ENCODE data around the gene TYMP.

TYMP gene, protein sequence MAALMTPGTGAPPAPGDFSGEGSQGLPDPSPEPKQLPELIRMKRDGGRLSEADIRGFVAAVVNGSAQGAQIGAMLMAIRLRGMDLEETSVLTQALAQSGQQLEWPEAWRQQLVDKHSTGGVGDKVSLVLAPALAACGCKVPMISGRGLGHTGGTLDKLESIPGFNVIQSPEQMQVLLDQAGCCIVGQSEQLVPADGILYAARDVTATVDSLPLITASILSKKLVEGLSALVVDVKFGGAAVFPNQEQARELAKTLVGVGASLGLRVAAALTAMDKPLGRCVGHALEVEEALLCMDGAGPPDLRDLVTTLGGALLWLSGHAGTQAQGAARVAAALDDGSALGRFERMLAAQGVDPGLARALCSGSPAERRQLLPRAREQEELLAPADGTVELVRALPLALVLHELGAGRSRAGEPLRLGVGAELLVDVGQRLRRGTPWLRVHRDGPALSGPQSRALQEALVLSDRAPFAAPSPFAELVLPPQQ

GRCh38 chr22:50529897-50530579 lies at the start of gene TYMP:
Gene TYMP (minus strand): TSS chr22:50530012. CDS start chr22:50529709, 303 bp downstream.
- in situ Hi-C loops (cut with HindIII; ENCODE audit: low sequenced_read_pairs): no loop called here

- in situ Hi-C loops (cut with HindIII; ENCODE audit: low sequenced_read_pairs): no loop called here
Observed at GRCh38 chr22:50578776-50579310, 49.0 kb upstream of the TYMP start.

DNA sequence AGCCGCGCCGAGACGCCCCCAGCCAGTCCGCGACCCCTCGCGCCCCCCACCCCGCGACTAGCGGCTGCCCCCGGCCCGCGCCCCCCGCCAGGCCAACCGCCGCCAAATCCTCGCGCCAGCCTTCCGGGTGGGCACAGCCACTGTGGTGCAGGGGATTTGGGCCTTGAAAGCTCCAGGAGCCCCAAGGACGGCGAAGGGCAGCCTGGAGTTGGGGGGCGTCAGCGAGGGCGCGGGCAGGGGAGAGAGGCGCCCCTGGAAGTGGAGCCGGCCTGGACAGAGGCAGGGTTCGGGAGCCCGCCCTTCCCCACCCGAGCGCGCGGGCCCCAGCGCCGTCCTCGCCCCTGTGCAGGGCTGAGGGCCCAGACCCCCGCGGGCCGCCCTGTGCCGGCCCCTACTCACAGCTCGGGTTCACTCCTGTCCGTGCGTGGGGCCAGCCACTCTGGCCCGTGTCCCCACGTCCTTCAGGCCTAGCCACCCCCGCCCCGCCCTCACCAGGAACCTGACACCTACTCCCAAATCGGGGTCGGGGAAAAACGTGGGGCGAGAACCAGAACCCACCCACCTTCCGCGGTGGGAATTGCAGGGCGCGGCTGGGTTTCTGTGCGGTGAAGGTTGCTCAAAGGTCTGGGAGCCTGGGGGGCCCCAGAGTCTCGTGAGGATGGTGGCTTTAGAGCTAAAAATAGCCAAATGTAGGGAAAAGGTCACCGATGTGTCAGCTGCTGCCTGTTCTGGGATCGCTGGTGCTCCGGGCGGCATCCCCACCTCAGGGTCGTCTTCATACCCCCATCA lies 48.4 kb upstream of the TYMP start, which contains the start of gene CPT1B:
TSS of gene CPT1B (minus strand) at position 441 of the 789 bp plus-strand sequence. CDS start 512 bp downstream, outside the sequence.
- in situ Hi-C loops (cut with HindIII; ENCODE audit: low sequenced_read_pairs): no loop called here

GRCh38 chr22:50577697-50577986 lies 47.8 kb upstream of the TYMP start:
- in situ Hi-C loops (cut with HindIII; ENCODE audit: low sequenced_read_pairs): no loop called here

GRCh38 chr22:50576806-50577696 lies 47.2 kb upstream of the TYMP start:
- in situ Hi-C loops (cut with HindIII; ENCODE audit: low sequenced_read_pairs): no loop called here

DNA sequence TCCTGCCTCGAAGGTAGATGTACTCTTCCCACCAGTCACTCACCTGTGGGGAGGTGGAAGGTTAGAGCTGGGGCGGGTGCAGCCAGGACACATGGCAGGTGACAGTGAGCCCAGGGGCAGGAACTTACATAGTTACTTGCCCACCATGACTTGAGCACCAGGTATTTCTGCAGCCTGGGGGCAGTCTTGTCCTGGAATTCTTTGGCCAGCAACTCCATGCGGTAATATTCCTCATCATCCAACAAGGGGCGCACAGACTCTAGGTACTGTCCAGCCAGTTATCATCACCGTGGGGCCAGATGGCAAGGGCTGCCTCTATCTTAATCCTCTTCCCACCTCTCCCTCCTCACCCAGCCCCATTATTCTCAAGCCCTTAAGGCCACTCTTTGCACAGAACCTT lies 46.3 kb upstream of the TYMP start:
- in situ Hi-C loops (cut with HindIII; ENCODE audit: low sequenced_read_pairs): no loop called here

GRCh38 chr22:50575426-50575941 lies 45.7 kb upstream of the TYMP start:
- in situ Hi-C loops (cut with HindIII; ENCODE audit: low sequenced_read_pairs): no loop called here

GRCh38 chr22:50574383-50574755 lies 44.6 kb upstream of the TYMP start:
- in situ Hi-C loops (cut with HindIII; ENCODE audit: low sequenced_read_pairs): no loop called here

GRCh38 chr22:50573491-50574382 lies 43.9 kb upstream of the TYMP start:
- in situ Hi-C loops (cut with HindIII; ENCODE audit: low sequenced_read_pairs): no loop called here

DNA sequence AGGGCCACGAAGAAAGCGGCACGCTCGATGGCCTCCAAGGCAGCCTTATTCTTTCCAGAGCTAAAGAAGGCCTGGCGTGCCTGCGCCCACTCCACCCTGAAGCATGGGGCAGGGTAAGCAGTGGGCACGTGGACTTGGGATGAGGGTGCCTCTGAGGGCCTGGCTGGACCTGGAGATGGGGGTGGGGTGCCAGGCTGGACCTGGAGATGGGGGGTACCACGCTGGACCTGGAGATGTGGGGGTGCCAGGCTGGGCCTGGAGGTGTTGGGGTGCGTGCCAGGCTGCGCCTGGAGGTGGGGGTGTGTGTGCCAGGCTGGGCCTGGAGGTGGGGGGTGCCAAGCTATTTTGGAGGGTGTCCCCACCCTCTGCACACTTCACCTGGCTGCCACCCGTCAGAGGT lies 43.2 kb upstream of the TYMP start:
- in situ Hi-C loops (cut with HindIII; ENCODE audit: low sequenced_read_pairs): no loop called here

- in situ Hi-C loops (cut with HindIII; ENCODE audit: low sequenced_read_pairs): no loop called here
Observed at GRCh38 chr22:50571264-50572175, 41.7 kb upstream of the TYMP start.

DNA sequence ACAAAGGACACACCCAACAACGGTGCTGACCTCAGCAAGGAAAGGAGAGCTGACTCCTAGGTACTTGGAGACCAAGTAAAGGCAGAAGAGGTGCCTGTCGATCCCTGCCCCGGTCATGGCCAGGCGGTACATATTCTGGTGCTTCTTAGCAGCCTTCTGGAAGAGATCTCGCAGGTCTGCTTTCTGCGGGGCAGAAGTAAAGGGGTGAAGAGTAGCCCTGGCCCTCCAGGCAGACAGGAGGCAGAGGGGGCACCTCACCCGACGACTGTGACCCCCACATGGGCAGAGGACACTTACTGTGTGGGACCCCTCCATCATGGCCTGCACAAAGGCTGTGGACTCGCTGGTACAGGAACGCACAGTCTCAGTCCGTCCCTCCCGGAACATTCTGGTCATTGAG lies 41.0 kb upstream of the TYMP start:
- in situ Hi-C loops (cut with HindIII; ENCODE audit: low sequenced_read_pairs): no loop called here

- in situ Hi-C loops (cut with HindIII; ENCODE audit: low sequenced_read_pairs): no loop called here
Observed at GRCh38 chr22:50569896-50570535, 40.2 kb upstream of the TYMP start.

DNA sequence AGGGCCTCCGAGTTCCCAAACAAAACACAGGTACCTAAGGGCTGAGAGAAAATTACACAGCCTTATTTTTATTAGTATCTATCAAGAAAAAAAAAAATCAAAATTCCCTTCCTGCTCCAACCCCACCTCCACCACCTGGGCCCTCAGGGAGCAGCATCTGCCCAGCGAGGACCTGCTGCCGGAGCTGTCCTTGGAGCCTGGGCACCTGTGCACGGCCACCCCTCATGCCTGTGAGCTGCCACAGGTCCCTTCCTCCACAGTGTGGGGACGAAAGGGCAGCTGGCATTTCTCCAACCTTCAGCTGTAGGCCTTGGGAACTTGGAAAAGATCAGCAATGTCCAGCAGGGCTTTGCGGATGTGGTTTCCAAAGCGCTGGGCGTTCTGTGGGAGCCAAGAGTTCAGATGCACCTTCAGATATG lies 39.2 kb upstream of the TYMP start:
- in situ Hi-C loops (cut with HindIII; ENCODE audit: low sequenced_read_pairs): no loop called here

DNA sequence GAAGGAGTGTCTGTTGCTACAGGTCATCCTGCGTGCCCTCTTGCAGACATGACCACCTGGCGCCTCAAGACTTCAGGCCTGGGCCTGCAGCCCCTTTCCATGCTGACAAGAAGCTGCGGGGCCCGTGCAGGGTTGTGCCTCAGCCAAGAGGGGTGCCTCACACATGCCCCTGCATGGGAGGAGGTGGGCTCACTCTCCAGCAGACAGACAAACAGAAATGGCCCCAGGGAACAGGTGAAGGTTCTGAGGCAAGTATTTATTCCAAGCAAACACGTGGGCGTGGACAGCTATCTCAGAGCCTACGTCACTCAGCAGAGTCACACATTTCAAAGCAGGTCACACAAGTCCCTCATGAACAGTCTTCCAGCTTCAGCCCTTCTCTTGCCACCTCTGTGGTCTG lies 38.8 kb upstream of the TYMP start:
- in situ Hi-C loops (cut with HindIII; ENCODE audit: low sequenced_read_pairs): no loop called here

GRCh38 chr22:50567721-50568252 lies 38.0 kb upstream of the TYMP start:
- in situ Hi-C loops (cut with HindIII; ENCODE audit: low sequenced_read_pairs): no loop called here

GRCh38 chr22:50564289-50564688 lies 34.5 kb upstream of the TYMP start:
- in situ Hi-C loops (cut with HindIII; ENCODE audit: low sequenced_read_pairs): no loop called here
